H1 (cell line): ENCODE results near the gene SEMA4C. TPM values are rescaled to one million over a fixed set of nuclear protein-coding genes. Genes with fewer than 3 reads are reported as not detected.

Experiments
- BACH1 ChIP-seq: IDR thresholded peaks from 2 replicates; pipeline ENCODE4 v1.6.1; 2012; ENCODE audit warnings: low read length, improper control_type of control experiment
- EP300 ChIP-seq, 2 experiments: IDR thresholded peaks; 1 replicate in 1 of 2; 2 replicates in 1 of 2; pipeline ENCODE4 v1.6.1; 2011 to 2012; ENCODE audit warnings: low read depth in 2 of 2, low read length in 2 of 2, mild to moderate bottlenecking in 2 of 2, borderline replicate concordance in 1 of 2, inconsistent platforms in 1 of 2, moderate library complexity in 1 of 2
- JUN ChIP-seq: IDR thresholded peaks from 2 replicates; pipeline ENCODE4 v1.6.1; 2011; ENCODE audit warnings: low read depth, mild to moderate bottlenecking, improper control_type of control experiment, low read length
- ZNF274 ChIP-seq: IDR thresholded peaks from 2 replicates; pipeline ENCODE4 v1.7.0; 2012; ENCODE audit warnings: low read length, borderline replicate concordance; ENCODE audit errors: extremely low read depth
- polyA plus RNA-seq, 7 experiments: library from polyadenylated mRNA; depleted of rRNA in 3 of 7; stranded (reverse) in 5 of 7; unstranded in 2 of 7; fragments of >200 nt in 5 of 7; fragments of 200-250 nt in 2 of 7; gene quantifications; 1 replicate in 5 of 7; 2 replicates in 1 of 7; 4 replicates in 1 of 7; pipeline versions ENCODE4 v1.2.1 to v1.2.3, GENCODE V29; 2011 to 2013; ENCODE audit warnings: missing spikeins in 2 of 7, mixed read lengths in 2 of 7
- total RNA-seq: library from RNA; stranded (reverse); fragmentation: NEBNext Ultra II Directional; extraction: Animal tissue kit (Norgen Biotek cat#: 25700); gene quantifications from 2 replicates; pipeline ENCODE4 v1.2.1, GENCODE V29; 2021

Gene SEMA4C
- total and polyA plus RNA-seq, 2 of the 8 experiments (the other 6 are each of a cell fraction or from before 2014, with no cell fraction given), result 47.5 to 67.3 TPM

DNA sequence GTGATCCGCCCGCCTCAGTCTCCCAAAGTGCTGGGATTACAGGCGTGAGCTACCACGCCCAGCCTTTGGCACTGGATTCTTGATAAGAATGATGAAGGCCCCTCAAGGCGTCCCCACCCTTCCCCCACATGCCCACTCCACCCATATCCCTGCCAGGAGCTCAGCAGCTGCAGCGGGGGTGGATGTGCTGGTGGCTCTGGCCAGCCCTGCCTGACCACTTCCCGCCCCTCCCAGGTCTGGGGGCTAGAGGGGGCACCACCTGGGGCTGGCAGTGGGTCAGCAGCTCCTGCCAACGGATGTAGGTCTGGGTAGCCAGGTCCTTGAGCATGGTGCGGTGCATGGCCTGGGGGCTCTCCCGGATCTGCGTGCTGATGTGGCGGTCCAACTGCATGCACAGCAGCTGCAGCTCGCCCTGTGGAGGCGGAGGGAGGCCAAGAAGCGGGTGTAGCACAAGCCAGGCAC, 7.8 kb upstream of the SEMA4C start (continued):
- TF ChIP-seq BACH1 (no peak), JUN (no peak), EP300 (IDR thresholded peaks at IDR 0.05; ENCODE audit: borderline replicate concordance in 1 of 2, low read depth in 2 of 2, low read length in 2 of 2) (no peak), ZNF274 (no peak)
- TF ChIP-seq, all 59 proteins: peak for 0
